KMS-11 (cell line): ENCODE measurements around the gene CLDN14.

Source experiments
- H2AFZ ChIP-seq: fragments of 200-600 bp; sonication (generic); 2 replicates; pipeline ENCODE4 v1.6.1; 2016; ENCODE audit warnings: antibody characterized with exemption, mixed run types, low read depth
- H3K27ac ChIP-seq: fragments of 200-600 bp; sonication (generic); 2 replicates; pipeline ENCODE4 v1.6.1; 2016; ENCODE audit warnings: mild to moderate bottlenecking, mixed run types
- H3K27me3 ChIP-seq: fragments of 200-600 bp; sonication (generic); 2 replicates; pipeline ENCODE4 v1.6.1; 2017; ENCODE audit warnings: mild to moderate bottlenecking, low read depth, mixed run types, moderate library complexity; ENCODE audit not compliant: insufficient read depth
- H3K36me3 ChIP-seq: fragments of 200-600 bp; sonication (generic); 2 replicates; pipeline ENCODE4 v1.6.1; 2017; ENCODE audit warnings: mild to moderate bottlenecking, mixed run types; ENCODE audit not compliant: insufficient read depth
- H3K4me1 ChIP-seq: fragments of 200-600 bp; sonication (generic); 2 replicates; pipeline ENCODE4 v1.6.1; 2016; ENCODE audit warnings: mild to moderate bottlenecking, low read depth, mixed run types; ENCODE audit not compliant: poor library complexity, severe bottlenecking
- H3K4me2 ChIP-seq: fragments of 200-600 bp; sonication (generic); 2 replicates; pipeline ENCODE4 v1.7.0; 2016; ENCODE audit warnings: mild to moderate bottlenecking, mixed run types
- H3K4me3 ChIP-seq: fragments of 200-600 bp; sonication (generic); IDR thresholded peaks from 2 replicates; pipeline ENCODE4 v1.6.1; 2017; ENCODE audit warnings: low read depth, low read length, mixed read lengths; ENCODE audit not compliant: insufficient read depth
- H3K79me2 ChIP-seq: fragments of 200-600 bp; sonication (generic); 2 replicates; pipeline ENCODE4 v1.6.1; 2016; ENCODE audit warnings: low read depth, mixed run types; ENCODE audit not compliant: insufficient read depth
- H3K9ac ChIP-seq: fragments of 200-600 bp; sonication (generic); 2 replicates; pipeline ENCODE4 v1.6.1; 2016; ENCODE audit warnings: mild to moderate bottlenecking, mixed run types
- H4K20me1 ChIP-seq: fragments of 200-600 bp; sonication (generic); 2 replicates; pipeline ENCODE4 v1.6.1; 2016; ENCODE audit warnings: mild to moderate bottlenecking, mixed run types; ENCODE audit not compliant: insufficient read depth
- TF ChIP-seq, protein P1 (sequence below): fragments of 200-600 bp; sonication (generic); conservative IDR thresholded peaks from 2 replicates; pipeline ENCODE4 v1.6.1; 2017; ENCODE audit warnings: low read depth, mild to moderate bottlenecking, antibody characterized with exemption, low read length, moderate library complexity, mixed read lengths

Gene CLDN14

GRCh38 chr21:36434144-36434543, 45.8 kb downstream of the CLDN14 start:
- H3K9ac ChIP-seq: no peak overlapping the region
- no peak overlapping the region for H3K27ac ChIP-seq
- H2AFZ ChIP-seq: no peak overlapping the region
- H3K4me3 ChIP-seq: no peak overlapping the region
- TF ChIP-seq, protein P1, sequence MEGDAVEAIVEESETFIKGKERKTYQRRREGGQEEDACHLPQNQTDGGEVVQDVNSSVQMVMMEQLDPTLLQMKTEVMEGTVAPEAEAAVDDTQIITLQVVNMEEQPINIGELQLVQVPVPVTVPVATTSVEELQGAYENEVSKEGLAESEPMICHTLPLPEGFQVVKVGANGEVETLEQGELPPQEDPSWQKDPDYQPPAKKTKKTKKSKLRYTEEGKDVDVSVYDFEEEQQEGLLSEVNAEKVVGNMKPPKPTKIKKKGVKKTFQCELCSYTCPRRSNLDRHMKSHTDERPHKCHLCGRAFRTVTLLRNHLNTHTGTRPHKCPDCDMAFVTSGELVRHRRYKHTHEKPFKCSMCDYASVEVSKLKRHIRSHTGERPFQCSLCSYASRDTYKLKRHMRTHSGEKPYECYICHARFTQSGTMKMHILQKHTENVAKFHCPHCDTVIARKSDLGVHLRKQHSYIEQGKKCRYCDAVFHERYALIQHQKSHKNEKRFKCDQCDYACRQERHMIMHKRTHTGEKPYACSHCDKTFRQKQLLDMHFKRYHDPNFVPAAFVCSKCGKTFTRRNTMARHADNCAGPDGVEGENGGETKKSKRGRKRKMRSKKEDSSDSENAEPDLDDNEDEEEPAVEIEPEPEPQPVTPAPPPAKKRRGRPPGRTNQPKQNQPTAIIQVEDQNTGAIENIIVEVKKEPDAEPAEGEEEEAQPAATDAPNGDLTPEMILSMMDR: no peak
- H3K4me2 ChIP-seq: no peak overlapping the region
- H3K27me3 ChIP-seq: no peaks in the 10 kb centered on the region
- no peaks in the 10 kb centered on the region for H4K20me1 ChIP-seq
- H3K4me1 ChIP-seq: no peaks in the 10 kb centered on the region
- no peaks in the 10 kb centered on the region for H3K36me3 ChIP-seq
- H3K79me2 ChIP-seq: no peaks in the 10 kb centered on the region

DNA sequence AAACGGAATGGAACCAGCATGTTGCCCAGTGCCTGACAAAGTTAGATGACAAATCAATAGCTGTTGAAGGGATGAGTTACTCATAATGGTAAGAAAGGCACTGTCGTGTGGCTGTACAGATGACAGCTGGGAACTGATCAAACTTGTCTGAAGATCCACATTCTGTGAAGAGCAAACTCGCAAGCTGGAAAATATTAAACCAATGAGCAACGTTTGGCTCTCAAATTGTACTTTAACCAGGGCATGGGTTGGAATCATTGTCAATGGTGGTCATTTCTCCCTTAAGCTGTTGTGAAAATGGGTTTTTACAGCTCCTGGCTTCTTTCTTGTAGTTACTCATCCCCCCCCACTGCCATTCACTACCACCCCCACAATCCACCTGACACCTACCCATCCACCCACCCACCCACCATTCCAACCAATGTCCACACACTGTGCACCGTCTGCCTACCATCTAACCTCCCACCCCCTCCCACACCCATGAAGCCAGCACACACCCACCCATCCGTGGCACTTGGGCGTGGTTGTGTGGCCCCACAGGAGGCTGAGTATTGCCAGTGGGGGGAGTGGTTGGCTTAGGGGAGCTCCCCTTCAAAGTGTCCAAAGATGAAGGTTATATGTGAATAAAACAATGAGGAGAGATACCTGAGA, 46.7 kb downstream of the CLDN14 start:
- no peak overlapping the region for H3K27ac ChIP-seq
- H3K79me2 ChIP-seq: no peaks in the 10 kb centered on the region
- H3K4me2 ChIP-seq: no peak overlapping the region
- H3K36me3 ChIP-seq: no peaks in the 10 kb centered on the region
- TF ChIP-seq, protein P1: no peak
- H4K20me1 ChIP-seq: no peaks in the 10 kb centered on the region
- no peaks in the 10 kb centered on the region for H3K27me3 ChIP-seq
- H2AFZ ChIP-seq: no peak overlapping the region
- no peak overlapping the region for H3K4me3 ChIP-seq
- H3K4me1 ChIP-seq: no peaks in the 10 kb centered on the region
- H3K9ac ChIP-seq: no peak overlapping the region

GRCh38 chr21:36431252-36431651, 48.7 kb downstream of the CLDN14 start:
- Histone ChIP-seq H3K79me2 (no peaks in the 10 kb centered on the region), H3K4me1 (no peaks in the 10 kb centered on the region), H2AFZ (no peak overlapping the region), H3K9ac (no peak overlapping the region), H3K27me3 (no peaks in the 10 kb centered on the region), H3K27ac (no peak overlapping the region), H3K36me3 (no peaks in the 10 kb centered on the region), H4K20me1 (no peaks in the 10 kb centered on the region), H3K4me2 (no peak overlapping the region), H3K4me3 (no peak overlapping the region)
- TF ChIP-seq, protein P1: no peak

GRCh38 chr21:36430841-36431240, 49.1 kb downstream of the CLDN14 start:
- Histone ChIP-seq H3K79me2 (no peaks in the 10 kb centered on the region), H4K20me1 (no peaks in the 10 kb centered on the region), H3K4me2 (no peak overlapping the region), H3K36me3 (no peaks in the 10 kb centered on the region), H3K27ac (no peak overlapping the region), H3K4me1 (no peaks in the 10 kb centered on the region), H3K27me3 (no peaks in the 10 kb centered on the region), H3K4me3 (no peak overlapping the region), H3K9ac (no peak overlapping the region), H2AFZ (no peak overlapping the region)
- TF ChIP-seq, protein P1: no peak
